Neuronal stem cell (in vitro differentiated cells): Measurements from ENCODE around the gene SPATS2.

ENCODE experiments used
- DNase-seq: peaks from one replicate; pipeline ENCODE4 v3.0.0-alpha.2; 2013; ENCODE audit warnings: low spot score
- H2AFZ ChIP-seq: one replicate; pipeline ENCODE4 v1.6.1; 2013; ENCODE audit warnings: mild to moderate bottlenecking, low read length, inconsistent platforms
- H2AK5ac ChIP-seq: 2 replicates; pipeline ENCODE4 v1.6.1; 2013; ENCODE audit warnings: low read depth, mild to moderate bottlenecking, inconsistent platforms, low read length, moderate library complexity, mixed read lengths
- H2BK120ac ChIP-seq: 2 replicates; pipeline ENCODE4 v1.6.1; 2013; ENCODE audit warnings: low read depth, mild to moderate bottlenecking, inconsistent platforms, low read length, moderate library complexity, mixed read lengths
- H2BK12ac ChIP-seq: one replicate; pipeline ENCODE4 v1.6.1; 2013; ENCODE audit warnings: low read length, inconsistent platforms
- H2BK15ac ChIP-seq: 2 replicates; pipeline ENCODE4 v1.6.1; 2013; ENCODE audit warnings: mild to moderate bottlenecking, low read length, inconsistent platforms, mixed read lengths
- H2BK5ac ChIP-seq: one replicate; pipeline ENCODE4 v1.6.1; 2013; ENCODE audit warnings: inconsistent platforms, mild to moderate bottlenecking, low read length, moderate library complexity
- H3K14ac ChIP-seq: one replicate; pipeline ENCODE4 v1.6.1; 2013; ENCODE audit warnings: low read length, inconsistent platforms
- H3K18ac ChIP-seq: 2 replicates; pipeline ENCODE4 v1.6.1; 2013; ENCODE audit warnings: low read length, inconsistent platforms
- H3K23ac ChIP-seq: 2 replicates; pipeline ENCODE4 v1.6.1; 2013; ENCODE audit warnings: low read depth, mild to moderate bottlenecking, mixed read lengths, low read length, inconsistent platforms; ENCODE audit not compliant: poor library complexity
- H3K27ac ChIP-seq: replicated peaks from 3 replicates; pipeline ENCODE4 v1.5.1; 2013; ENCODE audit warnings: low read length, inconsistent platforms
- H3K27me3 ChIP-seq, 3 experiments: 2 replicates each; pipeline ENCODE4 v1.6.1; 2013; ENCODE audit warnings: low read length in 3 of 3, mild to moderate bottlenecking in 2 of 3, inconsistent platforms in 1 of 3, low read depth in 1 of 3, mixed read lengths in 1 of 3, moderate library complexity in 1 of 3; ENCODE audit not compliant: control insufficient read depth in 3 of 3, insufficient read depth in 3 of 3
- H3K36me3 ChIP-seq, 2 donors: replicated peaks in 1 of 2; 2 replicates each; pipeline ENCODE4 v1.6.1; 2013; ENCODE audit warnings: low read length in 2 of 2; ENCODE audit not compliant: control insufficient read depth in 2 of 2, insufficient read depth in 2 of 2
- H3K4ac ChIP-seq: 2 replicates; pipeline ENCODE4 v1.6.1; 2013; ENCODE audit warnings: inconsistent platforms, mild to moderate bottlenecking, low read length, moderate library complexity
- H3K4me1 ChIP-seq, 2 donors: 1 replicate in 1 of 2; 2 replicates in 1 of 2; pipeline ENCODE4 v1.6.1; 2013; ENCODE audit warnings: low read length in 2 of 2, low read depth in 1 of 2; ENCODE audit not compliant: control insufficient read depth in 2 of 2, insufficient read depth in 1 of 2
- H3K4me2 ChIP-seq: one replicate; pipeline ENCODE4 v1.6.1; 2013; ENCODE audit warnings: mild to moderate bottlenecking, low read length, inconsistent platforms; ENCODE audit not compliant: insufficient read depth, poor library complexity, severe bottlenecking
- H3K4me3 ChIP-seq, 2 donors: 2 replicates each; pipeline ENCODE4 v1.5.1; 2013; ENCODE audit warnings: low read length in 2 of 2, mild to moderate bottlenecking in 2 of 2, inconsistent platforms in 1 of 2, moderate library complexity in 1 of 2
- H3K79me1 ChIP-seq: one replicate; pipeline ENCODE4 v1.6.1; 2013; ENCODE audit warnings: low read depth, mild to moderate bottlenecking, inconsistent platforms, low read length, moderate library complexity
- H3K9ac ChIP-seq: one replicate; pipeline ENCODE4 v1.6.1; 2013; ENCODE audit warnings: mild to moderate bottlenecking, low read depth, low read length, inconsistent platforms; ENCODE audit not compliant: poor library complexity
- H3K9me3 ChIP-seq, 2 donors: replicated peaks in 1 of 2; 2 replicates each; pipeline versions ENCODE3 to v1.6.1; 2013; ENCODE audit warnings: low read length in 2 of 2, mild to moderate bottlenecking in 2 of 2, inconsistent platforms in 1 of 2, low read depth in 1 of 2, mixed read lengths in 1 of 2, moderate library complexity in 1 of 2; ENCODE audit not compliant: control insufficient read depth in 2 of 2, insufficient read depth in 1 of 2
- H4K8ac ChIP-seq: one replicate; pipeline ENCODE4 v1.6.1; 2013; ENCODE audit warnings: low read depth, mild to moderate bottlenecking, inconsistent platforms, low read length, moderate library complexity
- H4K91ac ChIP-seq: one replicate; pipeline ENCODE4 v1.6.1; 2013; ENCODE audit warnings: low read length, low read depth, mild to moderate bottlenecking, inconsistent platforms; ENCODE audit not compliant: poor library complexity
- WGBS, 2 donors: extraction: QIAGEN DNeasy Blood & Tissue Kit; methylation state at CpG; one replicate each; pipeline ENCODE4 v1.1.7; 2013; ENCODE audit warnings: missing lambda C conversion rate in 2 of 2, mixed read lengths in 1 of 2; ENCODE audit not compliant: insufficient read length in 2 of 2, insufficient replicate concordance in 1 of 2; ENCODE audit errors: extremely low coverage in 2 of 2; 5-methylcytosine and 5-hydroxymethylcytosine counted together

SPATS2 gene

DNA sequence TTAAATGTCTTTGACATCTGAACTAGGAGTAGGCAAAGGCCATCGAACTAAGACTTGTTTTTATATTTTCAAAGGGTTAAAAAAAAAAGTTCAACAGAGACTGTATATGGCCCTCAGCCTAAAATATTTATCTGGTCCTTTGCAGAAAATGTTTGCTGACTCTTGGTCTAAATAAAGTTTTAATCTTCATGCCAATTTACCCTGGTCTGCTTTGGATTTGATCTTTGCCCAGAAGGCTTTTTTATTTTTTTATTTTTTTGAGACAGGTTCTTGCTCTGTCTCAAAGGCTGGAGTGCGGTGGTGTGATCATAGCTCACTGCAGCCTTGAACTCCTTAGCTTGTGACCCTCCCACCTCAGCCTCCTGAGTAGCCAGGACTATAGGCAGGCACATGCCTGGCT is 47.1 kb downstream of the SPATS2 start:
- no peak overlapping the region for H2BK5ac ChIP-seq
- peaks cover 0 to 2% of the 10 kb centered on the region in 2 donors for H3K36me3 ChIP-seq
- no peak overlapping the region for H3K4me2 ChIP-seq
- H3K27ac ChIP-seq, result no peak overlapping the region
- H2AFZ ChIP-seq, result no peak overlapping the region
- H3K79me1 ChIP-seq, result peaks cover 1% of the 10 kb centered on the region
- no peak overlapping the region for H4K91ac ChIP-seq
- no peak overlapping the region for H4K8ac ChIP-seq
- no peak overlapping the region for H3K4ac ChIP-seq
- DNase-seq, result no peak
- H3K18ac ChIP-seq, result no peak overlapping the region
- no peak overlapping the region for H3K14ac ChIP-seq
- no CpG with 5 or more reads among the region's 2 CpGs for WGBS, 2 donors
- H3K4me3 ChIP-seq, result no peak overlapping the region
- H3K9me3 ChIP-seq, result no peaks in the 10 kb centered on the region
- H2BK12ac ChIP-seq, result no peak overlapping the region
- no peak overlapping the region for H2AK5ac ChIP-seq
- H3K23ac ChIP-seq, result no peak overlapping the region
- H3K9ac ChIP-seq, result no peak overlapping the region
- H3K27me3 ChIP-seq, result no peaks in the 10 kb centered on the region
- H2BK15ac ChIP-seq, result no peak overlapping the region
- no peak overlapping the region for H2BK120ac ChIP-seq
- no peaks in the 10 kb centered on the region for H3K4me1 ChIP-seq

DNA sequence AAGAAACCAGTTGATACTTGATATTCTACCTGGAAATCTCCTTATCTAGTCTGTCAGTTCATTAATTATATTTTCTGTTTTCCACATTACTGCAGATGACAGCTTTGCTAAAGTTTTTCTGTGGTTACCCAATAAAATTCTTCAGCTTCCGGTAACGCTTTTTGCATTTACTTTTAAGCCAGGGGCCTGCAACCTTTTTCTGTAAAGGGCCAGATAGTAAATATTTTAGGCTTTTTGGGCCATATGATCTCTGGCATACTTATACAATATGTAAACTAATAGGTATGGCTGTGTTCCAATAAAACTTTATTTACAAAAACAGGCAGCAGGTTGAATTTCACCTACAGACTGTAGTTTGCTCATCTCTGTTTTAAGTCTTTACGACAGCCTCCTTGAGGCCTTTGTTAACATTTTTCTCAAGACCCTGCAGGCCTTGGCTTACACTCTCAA is 48.3 kb downstream of the SPATS2 start:
- Histone ChIP-seq H2AK5ac (no peak overlapping the region), H2AFZ (no peak overlapping the region), H2BK12ac (no peak overlapping the region), H3K27ac (no peak overlapping the region), H3K4ac (no peak overlapping the region), H3K27me3 (no peaks in the 10 kb centered on the region), H3K79me1 (no peaks in the 10 kb centered on the region), H3K9me3 (no peaks in the 10 kb centered on the region), H2BK120ac (no peak overlapping the region), H3K36me3 (peaks cover 0 to 2% of the 10 kb centered on the region in 2 donors), H4K8ac (no peak overlapping the region), H3K9ac (no peak overlapping the region), H3K4me2 (no peak overlapping the region), H3K4me3 (no peak overlapping the region), H2BK15ac (no peak overlapping the region), H2BK5ac (no peak overlapping the region), H4K91ac (no peak overlapping the region), H3K18ac (no peak overlapping the region), H3K14ac (no peak overlapping the region), H3K4me1 (no peaks in the 10 kb centered on the region), H3K23ac (no peak overlapping the region)
- no peak for DNase-seq
- WGBS, 2 donors, result no CpG with 5 or more reads among the region's 3 CpGs

DNA sequence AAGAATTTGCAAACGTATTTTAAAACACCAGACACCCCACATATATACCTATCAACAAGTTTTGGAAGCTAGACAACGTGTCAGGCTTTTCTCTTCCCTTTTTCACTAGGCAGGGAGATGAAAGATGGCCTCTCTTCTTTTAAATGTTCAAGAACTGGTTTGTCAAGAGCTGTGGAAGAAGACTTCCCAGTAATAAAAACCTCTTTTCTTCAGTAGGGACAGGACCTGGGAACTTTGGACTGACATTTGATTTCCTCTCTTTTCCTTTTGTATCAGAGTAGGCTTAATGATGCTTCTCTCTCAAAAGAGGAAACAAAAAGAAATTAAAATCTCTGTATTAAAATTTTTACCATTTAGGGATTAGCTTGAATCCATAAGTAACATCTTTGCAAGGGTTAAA is 49.6 kb downstream of the SPATS2 start:
- H2BK15ac ChIP-seq, result no peak overlapping the region
- no peak overlapping the region for H2BK5ac ChIP-seq
- no peak overlapping the region for H2AK5ac ChIP-seq
- H2BK120ac ChIP-seq, result no peak overlapping the region
- no peak overlapping the region for H3K23ac ChIP-seq
- no peaks in the 10 kb centered on the region for H3K4me1 ChIP-seq
- H3K9me3 ChIP-seq, result no peaks in the 10 kb centered on the region
- no peaks in the 10 kb centered on the region for H3K36me3 ChIP-seq
- H3K18ac ChIP-seq, result no peak overlapping the region
- H3K4ac ChIP-seq, result no peak overlapping the region
- H2BK12ac ChIP-seq, result no peak overlapping the region
- no CpG with 5 or more reads among the region's 2 CpGs for WGBS, 2 donors
- no peak overlapping the region for H3K9ac ChIP-seq
- H4K8ac ChIP-seq, result no peak overlapping the region
- H4K91ac ChIP-seq, result no peak overlapping the region
- no peaks in the 10 kb centered on the region for H3K27me3 ChIP-seq
- DNase-seq, result no peak
- no peaks in the 10 kb centered on the region for H3K79me1 ChIP-seq
- no peak overlapping the region for H3K4me3 ChIP-seq
- H3K14ac ChIP-seq, result no peak overlapping the region
- no peak overlapping the region for H2AFZ ChIP-seq
- no peak overlapping the region for H3K27ac ChIP-seq
- H3K4me2 ChIP-seq, result no peak overlapping the region

DNA sequence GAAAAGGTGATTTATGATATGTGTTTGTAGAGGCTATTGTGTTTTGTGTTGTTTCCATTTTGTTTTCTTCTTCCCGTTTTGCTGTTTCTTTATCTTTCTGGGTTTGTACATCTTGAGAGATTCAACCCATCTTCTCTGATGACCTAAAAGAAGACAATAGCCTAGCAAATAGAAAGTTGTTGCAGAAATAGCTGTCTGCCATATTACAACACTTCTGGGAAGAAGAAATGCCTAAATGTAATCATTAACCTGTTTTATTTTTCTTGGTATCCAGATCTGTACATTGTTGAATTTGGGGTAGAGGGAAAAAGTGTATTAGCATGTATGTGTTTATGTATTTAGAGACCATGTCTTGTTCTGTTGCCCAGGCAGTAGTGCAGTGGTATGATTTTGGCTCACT is 50.3 kb downstream of the SPATS2 start:
- WGBS, 2 donors, result no CpG with 5 or more reads among the region's 1 CpG
- Histone ChIP-seq H3K27ac (no peak overlapping the region), H3K23ac (no peak overlapping the region), H3K27me3 (no peaks in the 10 kb centered on the region), H3K4me1 (no peaks in the 10 kb centered on the region), H2AFZ (no peak overlapping the region), H3K9ac (no peak overlapping the region), H2BK15ac (no peak overlapping the region), H2BK5ac (no peak overlapping the region), H3K36me3 (no peaks in the 10 kb centered on the region), H3K9me3 (no peaks in the 10 kb centered on the region), H3K4me3 (no peak overlapping the region), H4K8ac (no peak overlapping the region), H2BK120ac (no peak overlapping the region), H4K91ac (no peak overlapping the region), H2BK12ac (no peak overlapping the region), H3K79me1 (no peaks in the 10 kb centered on the region), H3K4ac (no peak overlapping the region), H3K18ac (no peak overlapping the region), H2AK5ac (no peak overlapping the region), H3K4me2 (no peak overlapping the region), H3K14ac (no peak overlapping the region)
- DNase-seq, result no peak
